Activated naive CD4-positive, alpha-beta T cell treated with anti-CD3 and anti-CD28 coated beads, Interleukin-2, amount 50 U/mL, for 24 hours (primary cell): ENCODE data around the gene ZNF217.
"Not testable (repeated sequence)": the region's sequence is repeated elsewhere in the genome, so short reads cannot be mapped to it uniquely, and the experiment has no call there.

Experiments
- H3K27ac Mint-ChIP-seq: one replicate; pipeline ENCODE4 v1.8.0; 2021; ENCODE audit warnings: mild to moderate bottlenecking, mixed read lengths
- H3K27me3 Mint-ChIP-seq: one replicate; pipeline ENCODE4 v1.8.0; 2021; ENCODE audit warnings: mixed read lengths
- H3K36me3 Mint-ChIP-seq: one replicate; pipeline ENCODE4 v1.8.0; 2021; ENCODE audit warnings: mixed read lengths
- H3K4me1 Mint-ChIP-seq: one replicate; pipeline ENCODE4 v1.8.0; 2021; ENCODE audit warnings: mixed read lengths
- H3K4me3 Mint-ChIP-seq: one replicate; pipeline ENCODE4 v1.8.0; 2021; ENCODE audit warnings: mild to moderate bottlenecking, mixed read lengths
- H3K9me3 Mint-ChIP-seq: one replicate; pipeline ENCODE4 v1.8.0; 2021; ENCODE audit warnings: mixed read lengths

The ZNF217 gene

GRCh38 chr20:53583660-53584549 is 9.7 kb downstream of the ZNF217 start:
- not testable (repeated sequence) for H3K9me3 Mint-ChIP-seq, H3K27me3 Mint-ChIP-seq
- Mint-ChIP-seq H3K36me3 (peaks cover 10% of the 10 kb centered on the region), H3K4me3 (peak overlapping the region; percentile 87), H3K4me1 (peaks cover 89% of the 10 kb centered on the region), H3K27ac (peak overlapping the region; percentile 97)

DNA sequence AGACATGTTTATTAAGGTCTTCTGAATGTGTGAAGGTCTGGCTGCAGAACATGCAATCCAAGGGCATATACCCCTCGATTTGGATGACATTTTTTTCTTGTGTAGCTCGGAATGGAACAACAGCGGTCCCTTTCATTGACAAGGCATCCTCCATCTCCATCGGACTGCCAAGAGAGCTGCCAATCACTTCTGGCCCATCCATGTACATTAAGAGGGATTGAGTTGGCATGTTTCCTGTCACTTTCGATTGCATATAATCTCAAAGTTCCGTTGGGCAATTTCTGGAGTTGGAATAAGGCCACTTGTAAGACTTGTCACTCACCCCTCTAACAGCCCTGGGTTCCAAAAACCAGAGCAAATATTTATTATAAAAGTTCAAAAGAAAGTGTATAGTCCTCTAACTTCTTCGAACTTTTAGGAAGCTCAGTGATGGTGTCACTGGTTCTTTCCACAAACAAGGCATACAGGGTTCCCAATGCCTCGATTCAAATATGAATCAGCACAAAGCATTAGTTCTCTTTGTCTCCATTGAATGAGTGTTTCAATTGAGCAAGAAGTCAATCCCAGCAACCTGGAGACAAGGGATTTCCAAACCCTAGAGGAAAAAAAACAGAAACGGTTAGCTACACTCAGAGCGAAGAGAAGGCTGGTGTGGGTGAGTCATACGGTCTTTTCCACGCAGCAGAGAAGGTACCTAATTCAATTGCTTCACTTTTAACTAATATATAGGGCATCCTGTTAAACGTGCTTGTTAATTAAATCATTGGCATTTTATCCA is 10.9 kb downstream of the ZNF217 start:
- H3K9me3 Mint-ChIP-seq: no peaks in the 10 kb centered on the region
- no peaks in the 10 kb centered on the region for H3K27me3 Mint-ChIP-seq
- peak overlapping the region; percentile 97 for H3K27ac Mint-ChIP-seq
- H3K4me1 Mint-ChIP-seq: peaks cover 91% of the 10 kb centered on the region
- peaks cover 10% of the 10 kb centered on the region for H3K36me3 Mint-ChIP-seq
- H3K4me3 Mint-ChIP-seq: peak overlapping the region; percentile 87

DNA sequence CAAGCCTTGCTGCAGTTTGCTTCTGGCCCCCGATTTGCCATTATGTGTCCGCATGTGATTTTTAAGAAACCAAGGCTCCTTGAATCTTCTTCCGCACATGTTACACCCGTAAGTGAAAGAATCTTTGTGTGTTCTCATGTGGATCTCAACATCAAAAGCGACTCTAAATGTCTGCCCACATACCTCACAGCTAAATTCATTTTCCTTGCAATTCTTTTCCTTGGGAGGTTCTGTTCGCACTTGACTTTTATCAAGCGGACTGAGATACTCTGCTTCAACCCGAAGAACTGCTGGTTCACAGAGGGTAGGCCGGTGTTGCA is 11.4 kb downstream of the ZNF217 start:
- Mint-ChIP-seq H3K4me3 (peak overlapping the region; percentile 87), H3K9me3 (no peaks in the 10 kb centered on the region), H3K27ac (peak overlapping the region; percentile 97), H3K4me1 (peaks cover 95% of the 10 kb centered on the region), H3K36me3 (peaks cover 10% of the 10 kb centered on the region), H3K27me3 (no peaks in the 10 kb centered on the region)

- H3K36me3 Mint-ChIP-seq: peaks cover 10% of the 10 kb centered on the region
- H3K27ac Mint-ChIP-seq: peak overlapping the region; percentile 97
Observed at GRCh38 chr20:53581444-53582250, 12.0 kb downstream of the ZNF217 start.

DNA sequence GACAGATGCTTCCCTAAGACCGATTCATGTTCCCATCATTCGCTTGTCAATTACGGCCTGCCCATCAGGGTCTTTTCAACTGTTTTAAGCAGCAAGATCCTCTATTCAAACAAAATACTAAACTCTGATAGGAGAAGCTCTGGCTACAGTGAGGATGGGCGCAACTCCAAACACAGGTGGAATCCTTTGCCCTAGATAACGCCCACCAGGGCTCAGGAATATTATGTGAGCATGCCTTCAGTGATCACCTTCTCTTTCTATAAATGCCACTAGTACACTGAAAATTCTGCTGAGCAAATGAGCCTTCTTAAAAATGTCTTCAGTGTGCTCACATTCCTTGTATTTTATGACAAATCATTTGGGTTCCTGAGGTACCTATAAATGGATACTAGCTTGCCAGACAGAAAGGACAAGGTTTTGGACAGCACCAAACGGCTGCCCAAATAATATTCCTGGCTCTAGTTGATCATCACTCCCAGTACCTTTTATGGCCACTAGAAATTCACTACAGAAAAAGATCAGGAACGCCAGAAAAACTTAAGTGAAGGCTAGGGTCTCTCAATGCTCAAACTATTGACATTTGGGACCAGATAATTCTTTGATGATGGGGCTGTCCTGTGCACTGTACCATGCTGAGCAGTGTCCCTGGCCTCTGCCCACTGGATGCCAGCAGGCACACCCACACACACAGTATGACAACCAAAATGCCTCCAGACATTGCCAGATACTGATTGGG is 13.1 kb downstream of the ZNF217 start:
- Mint-ChIP-seq H3K4me1 (peaks cover 95% of the 10 kb centered on the region), H3K27ac (peak overlapping the region; percentile 98)

More at GRCh38 chr20:53581444-53582250, 12.0 kb downstream of the ZNF217 start:
- H3K27me3 Mint-ChIP-seq: no peaks in the 10 kb centered on the region
- H3K4me3 Mint-ChIP-seq: peak overlapping the region; percentile 87
- no peaks in the 10 kb centered on the region for H3K9me3 Mint-ChIP-seq
- H3K4me1 Mint-ChIP-seq: peaks cover 95% of the 10 kb centered on the region

DNA sequence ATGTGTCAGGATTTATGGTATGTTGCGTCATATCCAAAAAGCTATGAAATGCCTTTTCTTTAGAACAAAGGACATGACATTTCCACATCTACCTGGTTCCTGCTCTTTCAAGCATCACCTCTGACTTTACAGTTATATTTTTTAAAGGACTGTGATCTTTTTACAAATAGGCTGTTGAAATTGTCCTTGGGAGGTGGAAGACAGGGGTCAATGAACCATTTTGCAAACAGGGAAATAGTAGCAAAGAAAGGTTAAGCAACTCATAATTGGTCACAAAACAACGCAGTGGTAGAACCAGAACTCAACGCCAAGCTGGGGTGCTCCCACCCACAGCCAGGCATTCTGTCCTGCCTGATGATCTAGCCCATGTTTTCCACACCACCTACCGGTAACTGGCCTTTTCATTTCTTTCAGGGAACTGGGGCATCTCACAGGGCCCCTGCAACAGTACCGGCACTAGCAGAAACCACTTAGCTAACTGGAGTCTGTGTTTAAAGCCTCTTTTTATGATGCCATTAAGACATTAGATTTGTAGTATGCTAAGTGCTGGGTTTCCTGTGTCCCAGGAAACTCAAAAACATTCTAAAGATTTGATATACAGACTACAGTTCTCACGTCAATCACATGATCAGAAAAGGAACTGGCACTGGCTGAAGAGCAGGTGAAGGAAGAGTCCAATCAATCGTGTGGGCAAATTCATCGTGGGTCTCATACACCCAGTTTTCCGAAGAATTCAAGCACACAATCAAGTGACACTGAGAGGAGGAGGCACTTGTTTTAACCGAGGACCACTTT is 13.9 kb downstream of the ZNF217 start:
- H3K9me3 Mint-ChIP-seq: no peaks in the 10 kb centered on the region
- H3K4me3 Mint-ChIP-seq: peak overlapping the region; percentile 88
- H3K27me3 Mint-ChIP-seq: no peaks in the 10 kb centered on the region
- peaks cover 18% of the 10 kb centered on the region for H3K36me3 Mint-ChIP-seq
- H3K27ac Mint-ChIP-seq: peak overlapping the region; percentile 98
- peaks cover 95% of the 10 kb centered on the region for H3K4me1 Mint-ChIP-seq

More for the DNA sequence above, 13.1 kb downstream of the ZNF217 start:
- no peaks in the 10 kb centered on the region for H3K27me3 Mint-ChIP-seq
- H3K9me3 Mint-ChIP-seq: no peaks in the 10 kb centered on the region
- peak overlapping the region; percentile 88 for H3K4me3 Mint-ChIP-seq
- peaks cover 16% of the 10 kb centered on the region for H3K36me3 Mint-ChIP-seq

GRCh38 chr20:53579266-53579580 is 14.4 kb downstream of the ZNF217 start:
- Mint-ChIP-seq H3K4me1 (peaks cover 95% of the 10 kb centered on the region), H3K27ac (peak overlapping the region; percentile 98), H3K36me3 (peaks cover 20% of the 10 kb centered on the region), H3K4me3 (peak overlapping the region; percentile 88), H3K9me3 (no peaks in the 10 kb centered on the region), H3K27me3 (no peaks in the 10 kb centered on the region)

- no peaks in the 10 kb centered on the region for H3K9me3 Mint-ChIP-seq
- peak overlapping the region; percentile 88 for H3K4me3 Mint-ChIP-seq
- H3K4me1 Mint-ChIP-seq: peaks cover 95% of the 10 kb centered on the region
- peak overlapping the region; percentile 98 for H3K27ac Mint-ChIP-seq
- H3K36me3 Mint-ChIP-seq: peaks cover 20% of the 10 kb centered on the region
- H3K27me3 Mint-ChIP-seq: no peaks in the 10 kb centered on the region
Observed at GRCh38 chr20:53578492-53579222, 15.0 kb downstream of the ZNF217 start.

GRCh38 chr20:53576586-53577318 is 16.9 kb downstream of the ZNF217 start:
- H3K27ac Mint-ChIP-seq: peak overlapping the region; percentile 88
- peaks cover 95% of the 10 kb centered on the region for H3K4me1 Mint-ChIP-seq
- H3K27me3 Mint-ChIP-seq: no peaks in the 10 kb centered on the region
- peaks cover 22% of the 10 kb centered on the region for H3K36me3 Mint-ChIP-seq
- H3K9me3 Mint-ChIP-seq: no peaks in the 10 kb centered on the region
- no peak overlapping the region for H3K4me3 Mint-ChIP-seq

DNA sequence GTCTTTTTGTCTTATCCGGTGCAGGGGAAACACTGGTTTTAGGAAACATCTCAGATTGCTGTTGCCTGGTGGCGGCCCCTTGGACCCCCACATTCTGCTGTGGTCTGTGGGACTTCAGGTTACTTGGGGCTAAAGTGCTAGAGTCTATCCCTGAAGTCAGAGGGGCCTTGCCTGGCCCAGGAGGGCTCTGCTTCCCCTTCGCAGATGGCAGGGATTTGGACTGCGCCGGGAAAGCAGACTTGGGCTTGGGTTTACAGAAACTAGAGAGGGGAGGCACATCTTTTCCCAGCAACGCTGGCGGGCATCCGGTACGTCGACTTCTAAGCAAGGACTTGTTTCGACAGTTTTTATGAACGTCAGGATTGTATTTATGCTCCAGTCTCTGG is 17.5 kb downstream of the ZNF217 start:
- Mint-ChIP-seq H3K27me3 (no peaks in the 10 kb centered on the region), H3K4me1 (peaks cover 94% of the 10 kb centered on the region), H3K4me3 (no peak overlapping the region), H3K9me3 (no peaks in the 10 kb centered on the region), H3K27ac (peak overlapping the region; percentile 88), H3K36me3 (peaks cover 22% of the 10 kb centered on the region)

DNA sequence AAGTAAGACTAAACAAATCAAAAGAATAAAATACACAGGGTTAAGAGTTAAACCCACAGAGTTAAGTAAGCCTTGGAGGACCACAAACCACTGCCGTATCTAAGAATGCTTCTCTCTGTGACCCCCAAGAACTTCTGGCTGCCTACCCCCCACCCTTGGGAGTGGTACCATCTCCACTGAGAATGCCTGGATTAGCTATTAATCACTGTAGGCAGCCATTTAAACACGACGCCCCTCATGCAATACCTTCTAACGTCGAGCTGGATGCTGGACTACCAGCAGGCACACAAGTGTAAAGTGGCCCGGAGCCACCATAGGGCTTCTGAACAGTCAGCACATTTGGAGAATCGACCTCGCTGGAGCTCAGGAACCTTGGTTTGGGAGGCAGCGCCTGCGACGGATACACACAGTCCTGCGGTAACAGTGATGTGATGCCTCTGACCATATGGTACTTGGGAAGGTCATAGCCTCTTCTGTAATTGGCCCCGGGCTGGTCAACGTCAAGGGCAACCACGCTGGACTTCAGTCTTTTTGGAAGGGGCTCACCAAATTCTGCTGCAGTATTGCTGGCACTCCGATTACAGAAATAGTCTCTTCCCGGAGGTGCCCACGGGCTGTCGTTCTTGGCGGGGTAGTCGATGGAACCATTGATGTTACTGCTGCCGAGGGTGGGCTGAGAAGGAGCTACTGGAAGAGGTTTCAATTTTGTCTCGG is 18.0 kb downstream of the ZNF217 start:
- H3K27ac Mint-ChIP-seq: peak overlapping the region; percentile 88
- H3K4me1 Mint-ChIP-seq: peaks cover 94% of the 10 kb centered on the region
- H3K4me3 Mint-ChIP-seq: no peak overlapping the region
- H3K36me3 Mint-ChIP-seq: peaks cover 24% of the 10 kb centered on the region
- H3K9me3 Mint-ChIP-seq: no peaks in the 10 kb centered on the region
- H3K27me3 Mint-ChIP-seq: no peaks in the 10 kb centered on the region

DNA sequence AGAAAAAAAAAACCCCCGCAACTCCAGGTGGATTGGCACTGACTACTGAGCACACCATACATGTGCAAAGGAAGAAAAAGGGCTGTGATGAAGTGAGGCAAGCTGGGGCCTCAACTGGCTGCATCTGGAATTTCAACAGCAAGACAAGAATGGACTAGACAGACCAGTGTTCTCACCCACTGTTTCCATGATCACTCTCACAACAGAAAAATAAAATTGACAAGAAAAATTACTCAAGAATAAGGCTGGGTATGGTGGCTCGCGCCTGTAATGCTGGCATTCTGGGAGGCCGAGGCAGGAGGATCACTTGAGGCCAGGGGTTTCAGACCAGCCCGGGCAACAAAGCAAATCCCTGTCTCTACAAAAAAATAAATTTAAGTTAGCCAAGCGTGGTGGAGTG is 18.8 kb downstream of the ZNF217 start:
- Mint-ChIP-seq H3K36me3 (peaks cover 24% of the 10 kb centered on the region), H3K4me3 (no peak overlapping the region), H3K27me3 (no peaks in the 10 kb centered on the region), H3K9me3 (no peaks in the 10 kb centered on the region), H3K4me1 (peaks cover 92% of the 10 kb centered on the region), H3K27ac (peak overlapping the region; percentile 33)

DNA sequence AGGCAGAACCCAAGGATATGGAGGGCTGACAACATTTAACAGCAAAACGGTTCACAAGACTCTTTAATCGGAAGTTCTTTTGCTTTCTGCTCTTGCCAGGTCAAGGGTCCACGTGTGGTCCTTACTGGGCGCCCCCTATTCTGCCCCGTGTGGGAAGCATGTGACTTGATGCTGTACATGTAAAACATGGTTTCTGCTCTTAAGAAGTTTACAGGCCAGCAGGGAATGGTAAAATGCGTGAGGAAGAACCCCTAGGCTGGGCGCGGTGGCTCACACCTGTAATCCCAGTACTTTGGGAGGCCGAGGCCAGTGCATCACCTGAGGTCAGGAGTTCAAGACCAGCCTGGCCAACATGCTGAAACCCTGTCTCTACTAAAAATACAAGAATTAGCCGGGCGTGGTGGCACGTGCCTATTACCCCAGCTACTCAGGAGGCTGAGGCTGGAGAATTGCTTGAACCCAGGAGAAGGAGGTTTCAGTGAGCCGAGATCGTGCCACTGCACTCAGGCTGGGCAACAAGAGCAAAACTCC is 19.3 kb downstream of the ZNF217 start:
- H3K4me1 Mint-ChIP-seq: peaks cover 90% of the 10 kb centered on the region
- no peaks in the 10 kb centered on the region for H3K9me3 Mint-ChIP-seq
- no peaks in the 10 kb centered on the region for H3K27me3 Mint-ChIP-seq
- peak overlapping the region; percentile 72 for H3K27ac Mint-ChIP-seq
- peaks cover 23% of the 10 kb centered on the region for H3K36me3 Mint-ChIP-seq
- H3K4me3 Mint-ChIP-seq: no peak overlapping the region
